ENCODE data around the gene NDE1.
"Not testable (repeated sequence)": the region's sequence is repeated elsewhere in the genome, so short reads cannot be mapped to it uniquely, and the experiment has no call there.

The NDE1 gene

DNA sequence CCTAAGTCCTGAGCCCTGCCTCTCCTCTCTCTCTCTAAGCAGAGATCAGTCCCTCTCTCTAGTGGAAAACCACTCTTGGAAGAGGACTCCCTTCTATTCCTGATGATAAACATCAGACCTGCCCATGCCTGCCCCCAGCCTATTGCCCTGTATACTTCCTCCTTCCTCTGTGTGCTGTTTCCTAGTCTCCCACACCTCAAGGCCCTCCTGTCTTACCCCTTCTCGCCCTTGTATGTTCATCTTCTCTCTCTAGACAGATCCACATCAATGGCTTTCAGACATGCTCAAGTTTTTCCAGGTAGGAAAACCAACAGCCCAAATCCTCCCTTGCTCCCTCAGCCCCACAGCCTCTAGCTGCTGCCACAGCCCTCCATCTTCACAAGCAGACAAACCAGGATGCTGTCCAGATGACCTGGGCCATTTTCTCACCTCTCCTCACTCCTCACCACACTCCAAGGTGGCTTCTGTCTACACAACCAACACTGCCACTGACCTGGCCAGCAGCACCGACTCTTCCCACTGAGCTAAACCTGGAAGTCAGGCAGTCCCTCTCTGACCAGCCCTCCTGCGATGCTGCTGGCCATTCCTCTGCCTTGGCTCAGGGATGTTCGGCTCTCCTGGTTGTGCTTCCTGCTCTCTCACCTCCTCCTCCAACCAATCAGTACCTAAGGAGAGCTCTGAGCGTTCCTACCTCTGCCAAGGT, 43.4 kb upstream of the NDE1 start:
- DNase-seq: no peak
- 94% methylated on average over 4 of the region's 5 CpGs for WGBS (ENCODE audit: insufficient coverage)
- no peaks in the 10 kb centered on the region for H3K9me3 ChIP-seq (ENCODE audit: control extremely low read depth in 1 of 5, control insufficient read depth in 4 of 5, insufficient read depth in 2 of 5, low read depth in 1 of 5, low read length in 4 of 5)
- ChIA-PET CTCF (interaction anchor here (1.3 kb wide), 1 partner anchor 10 kb away, joined by 3 read pairs; no protein-coding TSS in a partner anchor), POLR2A (no interaction called here)
- H3K4me3 ChIP-seq (ENCODE audit: control insufficient read depth in 1 of 7, extremely low read depth in 1 of 7, insufficient read depth in 4 of 7, low read depth in 2 of 7, low read length in 6 of 7): no peak overlapping the region
- H3K4me1 ChIP-seq (ENCODE audit: control extremely low read depth in 1 of 4, control insufficient read depth in 4 of 4, insufficient read depth in 4 of 4, low read length in 3 of 4): no peaks in the 10 kb centered on the region
- no peak overlapping the region for H3K27ac ChIP-seq (ENCODE audit: insufficient read depth in 1 of 2, low read depth in 1 of 2, low read length in 2 of 2, poor library complexity in 1 of 2, severe bottlenecking in 2 of 2)
- H3K27me3 ChIP-seq (replicated peaks in 2 of 5; ENCODE audit: control insufficient read depth in 4 of 5, insufficient read depth in 5 of 5, low read length in 4 of 5): no peaks in the 10 kb centered on the region
- H3K36me3 ChIP-seq (ENCODE audit: control insufficient read depth in 4 of 4, insufficient read depth in 4 of 4, low read length in 3 of 4): peaks cover 27 to 100% (median 64%) of the 10 kb centered on the region in 4 experiments

DNA sequence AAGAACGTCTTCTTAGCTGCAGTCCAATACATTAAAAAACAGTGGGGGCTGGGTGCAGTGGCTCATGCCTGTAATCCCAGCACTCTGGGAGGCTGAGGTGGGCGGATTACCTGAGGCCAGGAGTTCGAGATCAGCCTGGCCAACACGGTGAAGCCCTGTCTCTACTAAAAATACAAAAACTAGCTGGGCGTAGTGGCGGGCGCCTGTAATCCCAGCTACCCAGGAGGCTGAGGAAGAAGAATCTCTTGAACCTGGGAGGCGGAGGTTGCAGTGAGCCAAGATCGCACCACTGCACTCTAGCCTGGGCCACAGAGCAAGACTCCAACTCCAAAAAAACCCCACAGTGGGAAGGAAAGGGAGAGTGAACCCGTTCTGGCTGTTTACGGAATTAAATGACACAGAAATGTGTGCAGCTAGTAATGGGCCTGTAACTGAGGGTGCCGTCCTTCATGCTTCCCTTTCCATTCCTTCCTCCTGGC, 42.8 kb upstream of the NDE1 start:
- H3K4me3 ChIP-seq (ENCODE audit: control insufficient read depth in 1 of 7, extremely low read depth in 1 of 7, insufficient read depth in 4 of 7, low read depth in 2 of 7, low read length in 6 of 7); H3K4me1 ChIP-seq (ENCODE audit: control extremely low read depth in 1 of 4, control insufficient read depth in 4 of 4, insufficient read depth in 4 of 4, low read length in 3 of 4); H3K27ac ChIP-seq (ENCODE audit: insufficient read depth in 1 of 2, low read depth in 1 of 2, low read length in 2 of 2, poor library complexity in 1 of 2, severe bottlenecking in 2 of 2); DNase-seq; H3K9me3 ChIP-seq (ENCODE audit: control extremely low read depth in 1 of 5, control insufficient read depth in 4 of 5, insufficient read depth in 2 of 5, low read depth in 1 of 5, low read length in 4 of 5); H3K27me3 ChIP-seq (replicated peaks in 2 of 5; ENCODE audit: control insufficient read depth in 4 of 5, insufficient read depth in 5 of 5, low read length in 4 of 5): not testable (repeated sequence)
- ChIA-PET POLR2A (interaction anchor here (0.6 kb wide), 1 partner anchor 33 kb away, joined by 5 read pairs; no protein-coding TSS in a partner anchor), CTCF (interaction anchor here (1.3 kb wide), 1 partner anchor 10 kb away, joined by 3 read pairs; no protein-coding TSS in a partner anchor)
- 100% methylated on average over 6 of the region's 12 CpGs for WGBS (ENCODE audit: insufficient coverage)
- peaks cover 27 to 100% (median 66%) of the 10 kb centered on the region in 4 experiments for H3K36me3 ChIP-seq (ENCODE audit: control insufficient read depth in 4 of 4, insufficient read depth in 4 of 4, low read length in 3 of 4)

DNA sequence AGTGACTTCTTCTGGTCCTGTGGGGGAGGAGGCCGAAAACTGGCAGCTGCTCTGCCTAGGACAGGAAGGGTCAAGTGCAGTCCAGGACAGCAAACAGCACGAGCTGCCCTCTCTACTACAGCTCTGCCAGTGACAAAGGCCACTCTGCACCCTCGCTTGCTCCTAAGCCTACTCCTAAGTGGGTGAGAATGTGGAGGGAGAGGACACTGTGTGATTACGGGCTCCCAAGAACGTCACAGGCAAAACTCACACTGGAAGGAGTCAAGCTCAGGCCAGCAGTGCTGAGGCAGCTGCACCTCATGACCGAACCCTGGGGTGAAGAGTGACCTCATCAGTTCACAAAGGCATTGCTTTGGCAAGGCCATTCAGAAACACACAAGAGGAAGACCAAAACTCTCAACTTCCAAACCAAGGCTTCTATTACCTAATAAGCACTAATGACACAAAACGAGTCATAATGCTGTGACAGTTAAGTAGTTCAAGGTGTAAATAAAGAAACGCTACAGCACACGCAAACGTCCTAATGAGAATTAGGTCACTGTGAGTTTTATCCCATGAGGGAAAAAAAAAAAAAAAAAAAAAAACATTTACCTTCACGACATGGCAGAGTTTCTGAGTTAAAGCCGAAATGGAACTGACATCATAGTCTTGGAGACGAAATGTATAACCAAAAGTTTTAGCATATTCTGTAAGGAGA, 42.2 kb upstream of the NDE1 start:
- no peak overlapping the region for H3K27ac ChIP-seq (ENCODE audit: insufficient read depth in 1 of 2, low read depth in 1 of 2, low read length in 2 of 2, poor library complexity in 1 of 2, severe bottlenecking in 2 of 2)
- POLR2A ChIA-PET: interaction anchor here (0.6 kb wide), 1 partner anchor 32 kb away, joined by 5 read pairs; no protein-coding TSS in a partner anchor

DNA sequence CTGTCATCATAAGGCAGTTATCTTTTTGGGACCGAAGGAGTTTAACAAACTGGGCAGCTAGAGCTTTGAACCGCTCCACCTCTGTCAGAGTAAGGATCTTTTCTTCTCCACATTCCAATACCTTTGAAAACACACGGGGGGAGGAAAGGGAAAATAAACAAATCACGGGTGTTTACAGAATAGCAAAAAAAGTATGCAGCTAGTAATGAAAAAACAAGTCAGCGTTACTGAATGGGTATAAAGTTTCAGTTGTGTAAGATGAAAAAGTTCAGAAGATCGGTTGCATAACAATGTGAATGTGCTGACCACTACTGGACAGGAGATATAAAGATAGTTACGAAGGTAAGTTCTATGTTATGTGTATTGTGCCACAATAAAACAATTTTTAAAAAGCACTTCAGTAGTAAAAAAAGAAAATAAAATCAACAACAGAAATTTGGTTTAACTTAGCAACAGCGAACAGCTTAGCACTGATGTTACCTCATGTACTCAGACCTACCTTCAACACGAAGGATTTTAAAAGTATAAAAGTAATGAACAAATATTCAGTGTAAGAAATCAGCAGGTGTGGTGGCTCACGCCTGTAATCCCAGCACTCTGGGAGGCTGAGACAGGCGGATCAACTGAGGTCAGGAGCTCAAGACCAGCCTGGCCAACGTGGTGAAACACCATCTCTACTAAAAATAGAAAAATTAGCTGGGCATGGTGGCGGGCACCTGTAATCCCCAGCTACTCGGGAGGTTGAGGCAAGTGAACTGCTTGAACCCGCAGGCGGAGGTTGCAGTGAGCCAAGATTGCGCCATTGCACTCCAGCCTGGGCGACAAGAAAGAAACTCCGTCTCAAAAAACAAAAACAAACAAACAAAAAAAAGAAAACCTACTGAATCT, 41.4 kb upstream of the NDE1 start:
- H3K36me3 ChIP-seq (ENCODE audit: control insufficient read depth in 4 of 4, insufficient read depth in 4 of 4, low read length in 3 of 4): peaks cover 27 to 96% (median 66%) of the 10 kb centered on the region in 4 experiments
- 93% methylated on average over 7 of the region's 19 CpGs for WGBS (ENCODE audit: insufficient coverage)
- CTCF ChIA-PET: interaction anchor here (0.6 to 1.3 kb wide), 3 partner anchors 10 to 258 kb away, joined by 3 to 4 read pairs (median 3); no protein-coding TSS in a partner anchor

More for the DNA sequence above, 42.2 kb upstream of the NDE1 start:
- DNase-seq: no peak
- H3K9me3 ChIP-seq (ENCODE audit: control extremely low read depth in 1 of 5, control insufficient read depth in 4 of 5, insufficient read depth in 2 of 5, low read depth in 1 of 5, low read length in 4 of 5): no peaks in the 10 kb centered on the region
- WGBS (ENCODE audit: insufficient coverage): 100% methylated on average over 5 of the region's 13 CpGs
- CTCF ChIA-PET: interaction anchor here (1.2 kb wide), 1 partner anchor 11 kb away, joined by 3 read pairs; no protein-coding TSS in a partner anchor
- no peaks in the 10 kb centered on the region for H3K27me3 ChIP-seq (replicated peaks in 2 of 5; ENCODE audit: control insufficient read depth in 4 of 5, insufficient read depth in 5 of 5, low read length in 4 of 5)
- H3K36me3 ChIP-seq (ENCODE audit: control insufficient read depth in 4 of 4, insufficient read depth in 4 of 4, low read length in 3 of 4): peaks cover 31 to 100% (median 68%) of the 10 kb centered on the region in 4 experiments
- no peak overlapping the region for H3K4me3 ChIP-seq (ENCODE audit: control insufficient read depth in 1 of 7, extremely low read depth in 1 of 7, insufficient read depth in 4 of 7, low read depth in 2 of 7, low read length in 6 of 7)
- no peaks in the 10 kb centered on the region for H3K4me1 ChIP-seq (ENCODE audit: control extremely low read depth in 1 of 4, control insufficient read depth in 4 of 4, insufficient read depth in 4 of 4, low read length in 3 of 4)

DNA sequence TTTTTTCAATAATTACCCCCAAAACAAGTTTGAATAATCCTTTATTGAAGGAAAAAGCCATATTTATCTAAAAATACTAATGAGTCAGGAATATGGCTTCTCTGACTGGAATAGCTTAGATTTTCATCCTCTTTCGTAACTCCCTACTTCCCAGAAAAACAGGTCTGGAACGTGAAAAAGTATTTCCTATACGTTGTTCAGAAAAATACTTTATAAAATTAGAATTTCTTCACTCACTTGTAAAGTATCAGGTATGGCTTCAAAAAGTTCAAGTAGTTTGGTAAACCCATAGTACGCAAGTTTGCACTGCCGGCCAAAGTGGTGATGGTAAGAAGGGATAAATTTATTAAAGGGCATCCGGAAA, 40.8 kb upstream of the NDE1 start:
- CTCF ChIA-PET: interaction anchor here (0.6 to 1.3 kb wide), 2 partner anchors 183 to 258 kb away, joined by 3 to 4 read pairs; no protein-coding TSS in a partner anchor
- H3K27ac ChIP-seq (ENCODE audit: insufficient read depth in 1 of 2, low read depth in 1 of 2, low read length in 2 of 2, poor library complexity in 1 of 2, severe bottlenecking in 2 of 2): no peak overlapping the region

More for the DNA sequence above, 41.4 kb upstream of the NDE1 start:
- DNase-seq: no peak
- Histone ChIP-seq H3K4me1 (ENCODE audit: control extremely low read depth in 1 of 4, control insufficient read depth in 4 of 4, insufficient read depth in 4 of 4, low read length in 3 of 4) (no peaks in the 10 kb centered on the region), H3K9me3 (ENCODE audit: control extremely low read depth in 1 of 5, control insufficient read depth in 4 of 5, insufficient read depth in 2 of 5, low read depth in 1 of 5, low read length in 4 of 5) (no peaks in the 10 kb centered on the region), H3K27ac (ENCODE audit: insufficient read depth in 1 of 2, low read depth in 1 of 2, low read length in 2 of 2, poor library complexity in 1 of 2, severe bottlenecking in 2 of 2) (no peak overlapping the region), H3K4me3 (ENCODE audit: control insufficient read depth in 1 of 7, extremely low read depth in 1 of 7, insufficient read depth in 4 of 7, low read depth in 2 of 7, low read length in 6 of 7) (no peak overlapping the region), H3K27me3 (replicated peaks in 2 of 5; ENCODE audit: control insufficient read depth in 4 of 5, insufficient read depth in 5 of 5, low read length in 4 of 5) (no peaks in the 10 kb centered on the region)
- POLR2A ChIA-PET: no interaction called here

DNA sequence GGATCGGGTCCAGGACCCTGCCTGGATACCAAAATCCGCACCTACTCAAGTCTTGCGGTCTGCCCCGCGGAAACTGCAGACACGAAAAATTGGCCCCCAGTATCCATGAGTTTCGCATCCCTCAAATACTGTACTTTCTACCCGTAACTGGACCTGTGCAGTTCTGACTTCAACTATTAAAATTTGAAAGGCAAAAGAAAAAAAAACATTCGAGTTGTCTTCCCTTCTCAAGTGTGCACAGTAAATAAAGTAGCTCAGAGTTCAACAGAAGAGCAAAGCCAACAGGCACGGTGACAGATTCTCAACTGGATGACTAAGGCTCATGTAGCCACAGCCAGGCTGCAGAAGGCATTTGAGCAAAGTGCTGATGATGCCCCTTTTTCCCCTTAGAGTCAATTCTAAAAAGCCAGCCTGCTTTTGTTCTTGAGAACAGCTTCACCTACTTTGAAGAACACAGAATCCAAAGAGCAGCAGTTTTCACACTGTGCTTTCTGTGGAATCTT, 39.6 kb upstream of the NDE1 start:
- ChIA-PET CTCF (interaction anchor here (1.0 kb wide), 1 partner anchor 10 kb away, joined by 3 read pairs; no protein-coding TSS in a partner anchor), POLR2A (no interaction called here)
- Histone ChIP-seq H3K4me1 (ENCODE audit: control extremely low read depth in 1 of 4, control insufficient read depth in 4 of 4, insufficient read depth in 4 of 4, low read length in 3 of 4) (no peaks in the 10 kb centered on the region), H3K9me3 (ENCODE audit: control extremely low read depth in 1 of 5, control insufficient read depth in 4 of 5, insufficient read depth in 2 of 5, low read depth in 1 of 5, low read length in 4 of 5) (no peaks in the 10 kb centered on the region), H3K27me3 (replicated peaks in 2 of 5; ENCODE audit: control insufficient read depth in 4 of 5, insufficient read depth in 5 of 5, low read length in 4 of 5) (no peaks in the 10 kb centered on the region), H3K4me3 (ENCODE audit: control insufficient read depth in 1 of 7, extremely low read depth in 1 of 7, insufficient read depth in 4 of 7, low read depth in 2 of 7, low read length in 6 of 7) (no peak overlapping the region), H3K27ac (ENCODE audit: insufficient read depth in 1 of 2, low read depth in 1 of 2, low read length in 2 of 2, poor library complexity in 1 of 2, severe bottlenecking in 2 of 2) (no peak overlapping the region), H3K36me3 (ENCODE audit: control insufficient read depth in 4 of 4, insufficient read depth in 4 of 4, low read length in 3 of 4) (peaks cover 21 to 91% (median 55%) of the 10 kb centered on the region in 4 experiments)
- no peak for DNase-seq
- 98% methylated on average over 10 of the region's 10 CpGs for WGBS (ENCODE audit: insufficient coverage)

More for the DNA sequence above, 40.8 kb upstream of the NDE1 start:
- no peaks in the 10 kb centered on the region for H3K4me1 ChIP-seq (ENCODE audit: control extremely low read depth in 1 of 4, control insufficient read depth in 4 of 4, insufficient read depth in 4 of 4, low read length in 3 of 4)
- H3K9me3 ChIP-seq (ENCODE audit: control extremely low read depth in 1 of 5, control insufficient read depth in 4 of 5, insufficient read depth in 2 of 5, low read depth in 1 of 5, low read length in 4 of 5): no peaks in the 10 kb centered on the region
- DNase-seq: no peak
- peaks cover 21 to 94% (median 62%) of the 10 kb centered on the region in 4 experiments for H3K36me3 ChIP-seq (ENCODE audit: control insufficient read depth in 4 of 4, insufficient read depth in 4 of 4, low read length in 3 of 4)
- H3K4me3 ChIP-seq (ENCODE audit: control insufficient read depth in 1 of 7, extremely low read depth in 1 of 7, insufficient read depth in 4 of 7, low read depth in 2 of 7, low read length in 6 of 7): no peak overlapping the region
- POLR2A ChIA-PET: no interaction called here
- no peaks in the 10 kb centered on the region for H3K27me3 ChIP-seq (replicated peaks in 2 of 5; ENCODE audit: control insufficient read depth in 4 of 5, insufficient read depth in 5 of 5, low read length in 4 of 5)
- WGBS (ENCODE audit: insufficient coverage): no CpG with 5 or more reads among the region's 6 CpGs

Data from common myeloid progenitor, CD34-positive (primary cell).